HepG2 (cell line): ENCODE results near the gene LRRC8E. TPM values are rescaled to one million over a fixed set of nuclear protein-coding genes. Genes with fewer than 3 reads are reported as not detected.

Experiments used
- SP4 ChIP-seq: sonication (generic); formaldehyde crosslinking; IDR thresholded peaks from 2 replicates; pipeline ENCODE4 v1.8.1; 2023; ENCODE audit warnings: mild to moderate bottlenecking, missing genetic modification reagents
- TBL1XR1 ChIP-seq: fragments of 150-350 bp; IDR thresholded peaks from 2 replicates; pipeline ENCODE4 v1.6.1; 2014; ENCODE audit warnings: borderline replicate concordance, low read length; ENCODE audit not compliant: partially characterized antibody
- ZNF101 ChIP-seq: sonication (generic); formaldehyde crosslinking; IDR thresholded peaks from 2 replicates; pipeline ENCODE4 v1.4.0; 2020; ENCODE audit warnings: mild to moderate bottlenecking, low read depth, missing genetic modification reagents, borderline replicate concordance
- ZNF546 ChIP-seq: sonication (generic); formaldehyde crosslinking; conservative IDR thresholded peaks from 2 replicates; pipeline ENCODE4 v1.8.1; 2023; ENCODE audit warnings: mild to moderate bottlenecking, missing genetic modification reagents
- ZNF616 ChIP-seq: sonication (generic); formaldehyde crosslinking; IDR thresholded peaks from 2 replicates; pipeline ENCODE4 v1.5.0; 2020; ENCODE audit warnings: low read depth, mild to moderate bottlenecking, missing genetic modification reagents
- ZNF746 ChIP-seq: sonication (generic); formaldehyde crosslinking; IDR thresholded peaks from 2 replicates; pipeline ENCODE4 v1.8.0; 2022; ENCODE audit warnings: mild to moderate bottlenecking, missing genetic modification reagents
- polyA plus RNA-seq, 8 experiments: library from polyadenylated mRNA; depleted of rRNA in 3 of 8; stranded (reverse) in 7 of 8; unstranded in 1 of 8; fragments of >200 nt; fragmentation: Illumina TruSeq in 4 of 8; extraction: Trizol in 4 of 8; gene quantifications; 2 replicates each; pipeline versions ENCODE4 v1.2.1 to v1.2.3, GENCODE V29; 2011 to 2016; ENCODE audit warnings: low read depth in 4 of 8, missing spikeins in 1 of 8, mixed read lengths in 1 of 8; ENCODE audit not compliant: insufficient read depth in 1 of 8
- total RNA-seq, 5 experiments: library from RNA; depleted of rRNA; stranded (reverse); fragments of >200 nt; fragmentation: Illumina TruSeq; extraction: Trizol; gene quantifications; 2 replicates each; pipeline ENCODE4 v1.2.3, GENCODE V29; 2016; ENCODE audit warnings: low read depth in 1 of 5
- TF ChIP-seq, protein P1 (sequence below): IDR thresholded peaks from 2 replicates; pipeline ENCODE4 v1.6.1; 2016; ENCODE audit warnings: low read depth, missing genetic modification reagents, missing compliant biosample characterization
- TF ChIP-seq, protein P2 (sequence below): sonication (generic); formaldehyde crosslinking; IDR thresholded peaks from 2 replicates; pipeline ENCODE4 v1.5.0; 2020; ENCODE audit warnings: missing genetic modification reagents
- TF ChIP-seq, protein P3 (sequence below): IDR thresholded peaks from 2 replicates; pipeline ENCODE4 v1.6.1; 2012; ENCODE audit warnings: low read depth, low read length, improper control_type of control experiment
- TF ChIP-seq, protein P4 (sequence below), 2 experiments: sonication (generic) in 1 of 2; formaldehyde crosslinking in 1 of 2; IDR thresholded peaks; 2 replicates each; pipeline versions ENCODE4 v1.4.0 to v1.6.1; 2016 to 2020; ENCODE audit warnings: borderline replicate concordance in 1 of 2, low read depth in 1 of 2, mild to moderate bottlenecking in 1 of 2, missing genetic modification reagents in 1 of 2
- TF ChIP-seq, protein P5 (sequence below): sonication (generic); formaldehyde crosslinking; IDR thresholded peaks from 2 replicates; pipeline ENCODE4 v1.5.0; 2020; ENCODE audit warnings: missing genetic modification reagents

Gene LRRC8E
- total and polyA plus RNA-seq, 2 of the 13 experiments (the other 11 are each of a cell fraction or from before 2014, with no cell fraction given), result 8.0 to 10.3 TPM

DNA sequence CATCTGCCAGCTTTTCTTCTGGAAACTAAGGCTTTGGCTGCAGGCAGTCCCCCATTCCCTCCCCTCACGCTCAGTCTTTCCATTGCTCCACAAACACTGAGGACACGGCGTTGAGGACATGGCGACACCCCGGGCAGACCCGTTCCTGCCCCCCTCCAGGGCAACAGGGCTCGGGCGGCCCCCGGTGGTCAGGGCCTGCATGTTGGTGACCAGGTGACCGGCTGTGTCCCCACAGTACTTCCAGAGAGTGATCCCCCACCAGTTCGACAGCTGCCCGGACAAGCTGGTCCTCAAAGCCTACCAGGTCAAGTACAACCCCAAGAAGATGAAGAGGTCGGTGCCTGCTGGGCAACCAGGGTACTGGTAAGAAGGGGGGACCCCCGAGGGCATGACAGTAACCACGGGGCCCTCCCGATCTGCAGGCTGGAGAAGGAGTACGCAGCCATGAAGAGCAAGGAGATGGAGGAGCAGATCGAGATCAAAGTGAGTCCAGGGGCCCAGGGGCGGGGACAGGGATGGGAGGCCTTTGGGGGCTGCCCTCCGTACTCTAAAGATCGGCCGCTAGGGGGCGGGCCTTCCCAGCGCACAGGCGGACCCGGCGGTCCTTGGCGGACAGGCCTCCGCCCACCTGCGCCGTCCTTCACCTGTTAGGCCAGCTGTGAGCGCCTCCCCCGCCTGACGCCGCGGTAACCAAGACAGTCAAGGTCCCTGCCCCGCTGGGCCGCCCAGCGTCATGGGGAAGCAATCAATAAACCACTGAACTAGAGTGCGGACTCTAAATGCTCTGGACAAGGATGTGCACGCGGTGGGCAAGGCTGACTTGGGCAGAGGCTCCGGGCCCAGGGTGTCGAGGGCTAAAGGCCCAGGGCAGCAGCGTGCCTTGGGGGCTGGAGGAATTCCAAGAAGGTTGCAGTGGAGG lies 35.2 kb upstream of the LRRC8E start (continued):
- TF ChIP-seq, protein P1, sequence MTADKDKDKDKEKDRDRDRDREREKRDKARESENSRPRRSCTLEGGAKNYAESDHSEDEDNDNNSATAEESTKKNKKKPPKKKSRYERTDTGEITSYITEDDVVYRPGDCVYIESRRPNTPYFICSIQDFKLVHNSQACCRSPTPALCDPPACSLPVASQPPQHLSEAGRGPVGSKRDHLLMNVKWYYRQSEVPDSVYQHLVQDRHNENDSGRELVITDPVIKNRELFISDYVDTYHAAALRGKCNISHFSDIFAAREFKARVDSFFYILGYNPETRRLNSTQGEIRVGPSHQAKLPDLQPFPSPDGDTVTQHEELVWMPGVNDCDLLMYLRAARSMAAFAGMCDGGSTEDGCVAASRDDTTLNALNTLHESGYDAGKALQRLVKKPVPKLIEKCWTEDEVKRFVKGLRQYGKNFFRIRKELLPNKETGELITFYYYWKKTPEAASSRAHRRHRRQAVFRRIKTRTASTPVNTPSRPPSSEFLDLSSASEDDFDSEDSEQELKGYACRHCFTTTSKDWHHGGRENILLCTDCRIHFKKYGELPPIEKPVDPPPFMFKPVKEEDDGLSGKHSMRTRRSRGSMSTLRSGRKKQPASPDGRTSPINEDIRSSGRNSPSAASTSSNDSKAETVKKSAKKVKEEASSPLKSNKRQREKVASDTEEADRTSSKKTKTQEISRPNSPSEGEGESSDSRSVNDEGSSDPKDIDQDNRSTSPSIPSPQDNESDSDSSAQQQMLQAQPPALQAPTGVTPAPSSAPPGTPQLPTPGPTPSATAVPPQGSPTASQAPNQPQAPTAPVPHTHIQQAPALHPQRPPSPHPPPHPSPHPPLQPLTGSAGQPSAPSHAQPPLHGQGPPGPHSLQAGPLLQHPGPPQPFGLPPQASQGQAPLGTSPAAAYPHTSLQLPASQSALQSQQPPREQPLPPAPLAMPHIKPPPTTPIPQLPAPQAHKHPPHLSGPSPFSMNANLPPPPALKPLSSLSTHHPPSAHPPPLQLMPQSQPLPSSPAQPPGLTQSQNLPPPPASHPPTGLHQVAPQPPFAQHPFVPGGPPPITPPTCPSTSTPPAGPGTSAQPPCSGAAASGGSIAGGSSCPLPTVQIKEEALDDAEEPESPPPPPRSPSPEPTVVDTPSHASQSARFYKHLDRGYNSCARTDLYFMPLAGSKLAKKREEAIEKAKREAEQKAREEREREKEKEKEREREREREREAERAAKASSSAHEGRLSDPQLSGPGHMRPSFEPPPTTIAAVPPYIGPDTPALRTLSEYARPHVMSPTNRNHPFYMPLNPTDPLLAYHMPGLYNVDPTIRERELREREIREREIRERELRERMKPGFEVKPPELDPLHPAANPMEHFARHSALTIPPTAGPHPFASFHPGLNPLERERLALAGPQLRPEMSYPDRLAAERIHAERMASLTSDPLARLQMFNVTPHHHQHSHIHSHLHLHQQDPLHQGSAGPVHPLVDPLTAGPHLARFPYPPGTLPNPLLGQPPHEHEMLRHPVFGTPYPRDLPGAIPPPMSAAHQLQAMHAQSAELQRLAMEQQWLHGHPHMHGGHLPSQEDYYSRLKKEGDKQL (CRISPR knock-in tag), result peak; percentile 50; the same call in 1 of the 2 replicates
- TF ChIP-seq, protein P2, sequence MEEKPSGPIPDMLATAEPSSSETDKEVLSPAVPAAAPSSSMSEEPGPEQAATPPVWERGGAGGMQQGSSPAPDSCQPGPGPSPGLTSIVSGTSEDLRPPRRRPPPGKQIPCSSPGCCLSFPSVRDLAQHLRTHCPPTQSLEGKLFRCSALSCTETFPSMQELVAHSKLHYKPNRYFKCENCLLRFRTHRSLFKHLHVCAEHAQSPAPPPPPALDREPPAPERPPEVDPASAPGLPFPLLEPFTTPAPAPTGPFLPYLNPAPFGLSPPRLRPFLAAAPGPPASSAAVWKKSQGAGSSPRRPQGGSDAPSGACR, result peak; percentile 79; the same call in 1 of the 2 replicates
- TF ChIP-seq ZNF546 (CRISPR knock-in tag) (no peak), SP4 (CRISPR knock-in tag) (peak; percentile 93), ZNF746 (CRISPR knock-in tag) (no peak; the same call in none of the 2 replicates), ZNF101 (CRISPR knock-in tag) (peak; percentile 84; the same call in 1 of the 2 replicates), TBL1XR1 (no peak), ZNF616 (CRISPR knock-in tag) (peak; percentile 86; the same call in 1 of the 2 replicates)
- TF ChIP-seq, protein P3, sequence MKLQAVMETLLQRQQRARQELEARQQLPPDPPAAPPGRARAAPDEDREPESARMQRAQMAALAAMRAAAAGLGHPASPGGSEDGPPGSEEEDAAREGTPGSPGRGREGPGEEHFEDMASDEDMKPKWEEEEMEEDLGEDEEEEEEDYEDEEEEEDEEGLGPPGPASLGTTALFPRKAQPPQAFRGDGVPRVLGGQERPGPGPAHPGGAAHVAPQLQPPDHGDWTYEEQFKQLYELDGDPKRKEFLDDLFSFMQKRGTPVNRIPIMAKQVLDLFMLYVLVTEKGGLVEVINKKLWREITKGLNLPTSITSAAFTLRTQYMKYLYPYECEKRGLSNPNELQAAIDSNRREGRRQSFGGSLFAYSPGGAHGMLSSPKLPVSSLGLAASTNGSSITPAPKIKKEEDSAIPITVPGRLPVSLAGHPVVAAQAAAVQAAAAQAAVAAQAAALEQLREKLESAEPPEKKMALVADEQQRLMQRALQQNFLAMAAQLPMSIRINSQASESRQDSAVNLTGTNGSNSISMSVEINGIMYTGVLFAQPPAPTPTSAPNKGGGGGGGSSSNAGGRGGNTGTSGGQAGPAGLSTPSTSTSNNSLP, result 0 out of 2 replicates have a peak, but pooled peaks have one; percentile 9
- TF ChIP-seq, protein P4, sequence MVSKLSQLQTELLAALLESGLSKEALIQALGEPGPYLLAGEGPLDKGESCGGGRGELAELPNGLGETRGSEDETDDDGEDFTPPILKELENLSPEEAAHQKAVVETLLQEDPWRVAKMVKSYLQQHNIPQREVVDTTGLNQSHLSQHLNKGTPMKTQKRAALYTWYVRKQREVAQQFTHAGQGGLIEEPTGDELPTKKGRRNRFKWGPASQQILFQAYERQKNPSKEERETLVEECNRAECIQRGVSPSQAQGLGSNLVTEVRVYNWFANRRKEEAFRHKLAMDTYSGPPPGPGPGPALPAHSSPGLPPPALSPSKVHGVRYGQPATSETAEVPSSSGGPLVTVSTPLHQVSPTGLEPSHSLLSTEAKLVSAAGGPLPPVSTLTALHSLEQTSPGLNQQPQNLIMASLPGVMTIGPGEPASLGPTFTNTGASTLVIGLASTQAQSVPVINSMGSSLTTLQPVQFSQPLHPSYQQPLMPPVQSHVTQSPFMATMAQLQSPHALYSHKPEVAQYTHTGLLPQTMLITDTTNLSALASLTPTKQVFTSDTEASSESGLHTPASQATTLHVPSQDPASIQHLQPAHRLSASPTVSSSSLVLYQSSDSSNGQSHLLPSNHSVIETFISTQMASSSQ (IDR thresholded peaks at IDR 0.05; ENCODE audit: low read depth), result no peak
- TF ChIP-seq, protein P4 (CRISPR knock-in tag; IDR thresholded peaks at IDR 0.05; ENCODE audit: borderline replicate concordance), result peak; percentile 69
- TF ChIP-seq, protein P5, sequence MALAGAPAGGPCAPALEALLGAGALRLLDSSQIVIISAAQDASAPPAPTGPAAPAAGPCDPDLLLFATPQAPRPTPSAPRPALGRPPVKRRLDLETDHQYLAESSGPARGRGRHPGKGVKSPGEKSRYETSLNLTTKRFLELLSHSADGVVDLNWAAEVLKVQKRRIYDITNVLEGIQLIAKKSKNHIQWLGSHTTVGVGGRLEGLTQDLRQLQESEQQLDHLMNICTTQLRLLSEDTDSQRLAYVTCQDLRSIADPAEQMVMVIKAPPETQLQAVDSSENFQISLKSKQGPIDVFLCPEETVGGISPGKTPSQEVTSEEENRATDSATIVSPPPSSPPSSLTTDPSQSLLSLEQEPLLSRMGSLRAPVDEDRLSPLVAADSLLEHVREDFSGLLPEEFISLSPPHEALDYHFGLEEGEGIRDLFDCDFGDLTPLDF (CRISPR knock-in tag), result peak; percentile 69
